ENCODE results near the gene DUSP11. TPM values are rescaled to one million over a fixed set of nuclear protein-coding genes. Genes with fewer than 3 reads are reported as not detected.
A peak's percentile ranks its signal among the peaks of the same experiment; 100 is the strongest.

Gene DUSP11
- total and polyA plus RNA-seq, 4 experiments from 2014 or later, result 45.5 to 80.5 (median 53.6) TPM

- Mint-ChIP-seq H3K4me3 (no peak overlapping the region), H3K4me1 (peaks cover 18 to 33% (median 24%) of the 10 kb centered on the region in 4 donors), H3K36me3 (peaks cover 0 to 4% of the 10 kb centered on the region in 2 donors), H3K9me3 (no peaks in the 10 kb centered on the region), H3K27ac (peak overlapping the region in 2 of 7 donors; percentile 50 to 64), H3K27me3 (peaks cover 0 to 1% of the 10 kb centered on the region in 2 donors)
- H3K4me1 ChIP-seq (ENCODE audit: insufficient read depth, low read length), result peaks cover 27% of the 10 kb centered on the region
- no peak overlapping the region for H3K4me3 ChIP-seq (ENCODE audit: low read length in 2 of 2)
- no peak for DNase-seq
- H3K27me3 ChIP-seq (ENCODE audit: insufficient read depth, low read length), result no peaks in the 10 kb centered on the region
- intact Hi-C loops (cut with micrococcal nuclease), result loop anchor here (10.0 kb wide), 2 partner anchors 319 to 429 kb away; partner anchors contain the start of gene BOLA3
- no peaks in the 10 kb centered on the region for H3K9me3 ChIP-seq (ENCODE audit: control insufficient read depth in 1 of 2, low read length in 2 of 2)
- POLR2A ChIA-PET (ENCODE audit: partially characterized antibody), result interaction anchor here (1.0 kb wide), 1 partner anchor 322 kb away, joined by 3 read pairs; the partner anchor contains the start of gene BOLA3
- H3K27ac ChIP-seq (ENCODE audit: low read depth, low read length), result no peak overlapping the region
- CTCF ChIA-PET (ENCODE audit: partially characterized antibody), result interaction anchor here (0.7 to 9.0 kb wide), 18 partner anchors 10 to 761 kb away, joined by 3 to 114 read pairs (median 7); partner anchors contain the start of genes BOLA3, MOB1A and MTHFD2
- no peaks in the 10 kb centered on the region for H3K36me3 ChIP-seq (ENCODE audit: insufficient read depth, low read length)
Measured at GRCh38 chr2:73825408-73825807, 45.5 kb upstream of the DUSP11 start.

- no peak overlapping the region for H3K27ac ChIP-seq (ENCODE audit: low read depth, low read length)
- intact Hi-C loops (cut with micrococcal nuclease), result loop anchor here (1.0 to 10.0 kb wide), 3 partner anchors 321 to 511 kb away; partner anchors contain the start of gene BOLA3
Measured at GRCh38 chr2:73823916-73824523, 44.1 kb upstream of the DUSP11 start.

DNA sequence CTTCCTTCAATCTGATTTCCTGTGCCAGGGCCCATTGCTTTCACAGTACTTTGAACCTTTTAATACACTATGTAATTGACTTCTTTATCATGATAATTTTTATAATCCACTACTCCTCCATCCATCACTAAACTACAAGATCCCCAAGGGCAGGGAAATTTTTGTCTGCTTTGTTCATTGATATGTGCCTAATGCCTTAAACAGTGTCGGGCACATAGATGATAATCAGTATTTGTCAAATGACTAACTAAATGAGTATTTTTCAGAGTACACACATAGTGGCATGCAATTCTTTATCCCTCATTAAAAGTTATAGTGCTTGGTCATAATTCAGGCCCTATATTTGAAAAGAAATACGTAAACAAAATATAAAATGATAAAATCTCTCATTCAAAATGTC lies 43.5 kb upstream of the DUSP11 start:
- H3K9me3 ChIP-seq (ENCODE audit: control insufficient read depth in 1 of 2, low read length in 2 of 2), result no peaks in the 10 kb centered on the region
- peaks cover 13% of the 10 kb centered on the region for H3K4me1 ChIP-seq (ENCODE audit: insufficient read depth, low read length)
- POLR2A ChIA-PET (ENCODE audit: partially characterized antibody), result interaction anchor here (0.9 to 1.5 kb wide), 5 partner anchors 39 to 382 kb away, joined by 3 to 4 read pairs (median 3); partner anchors contain the start of genes MOB1A and MTHFD2
- Mint-ChIP-seq H3K36me3 (no peaks in the 10 kb centered on the region), H3K4me1 (peaks cover 4 to 13% (median 8%) of the 10 kb centered on the region in 4 donors), H3K4me3 (no peak overlapping the region), H3K9me3 (no peaks in the 10 kb centered on the region), H3K27ac (no peak overlapping the region), H3K27me3 (peaks cover 0 to 3% of the 10 kb centered on the region in 2 donors)
- H3K27me3 ChIP-seq (ENCODE audit: insufficient read depth, low read length), result no peaks in the 10 kb centered on the region
- H3K27ac ChIP-seq (ENCODE audit: low read depth, low read length), result no peak overlapping the region
- CTCF ChIA-PET (ENCODE audit: partially characterized antibody), result interaction anchor here (0.8 to 9.0 kb wide), 33 partner anchors 8 to 709 kb away, joined by 3 to 114 read pairs (median 5); partner anchors contain the start of genes BOLA3, MOB1A, MTHFD2 and TPRKB
- no peaks in the 10 kb centered on the region for H3K36me3 ChIP-seq (ENCODE audit: insufficient read depth, low read length)
- H3K4me3 ChIP-seq (ENCODE audit: low read length in 2 of 2), result no peak overlapping the region
- intact Hi-C loops (cut with micrococcal nuclease), result loop anchor here (10.0 kb wide), 2 partner anchors 321 to 431 kb away; partner anchors contain the start of gene BOLA3
- no peak for DNase-seq

More at GRCh38 chr2:73823916-73824523, 44.1 kb upstream of the DUSP11 start:
- no peak overlapping the region for H3K4me3 ChIP-seq (ENCODE audit: low read length in 2 of 2)
- H3K4me3 Mint-ChIP-seq, result no peak overlapping the region
- peaks cover 0 to 1% of the 10 kb centered on the region in 2 donors for H3K27me3 Mint-ChIP-seq
- H3K9me3 Mint-ChIP-seq, result no peaks in the 10 kb centered on the region
- DNase-seq, result peak; percentile 59 to 67 (median 62)
- H3K36me3 Mint-ChIP-seq, result peaks cover 0 to 3% of the 10 kb centered on the region in 2 donors
- ChIA-PET CTCF (ENCODE audit: partially characterized antibody) (interaction anchor here (0.7 to 9.0 kb wide), 46 partner anchors 9 to 1846 kb away, joined by 3 to 114 read pairs (median 4); partner anchors contain the start of genes BOLA3, MOB1A, MTHFD2 and TPRKB), POLR2A (ENCODE audit: partially characterized antibody) (interaction anchor here (0.9 to 1.5 kb wide), 5 partner anchors 326 to 568 kb away, joined by 3 to 4 read pairs (median 3); partner anchors contain the start of genes MOB1A and MTHFD2)
- no peaks in the 10 kb centered on the region for H3K9me3 ChIP-seq (ENCODE audit: control insufficient read depth in 1 of 2, low read length in 2 of 2)
- no peaks in the 10 kb centered on the region for H3K27me3 ChIP-seq (ENCODE audit: insufficient read depth, low read length)
- peaks cover 8 to 19% (median 13%) of the 10 kb centered on the region in 4 donors for H3K4me1 Mint-ChIP-seq
- no peak overlapping the region for H3K27ac Mint-ChIP-seq
- H3K36me3 ChIP-seq (ENCODE audit: insufficient read depth, low read length), result no peaks in the 10 kb centered on the region
- peaks cover 13% of the 10 kb centered on the region for H3K4me1 ChIP-seq (ENCODE audit: insufficient read depth, low read length)

DNA sequence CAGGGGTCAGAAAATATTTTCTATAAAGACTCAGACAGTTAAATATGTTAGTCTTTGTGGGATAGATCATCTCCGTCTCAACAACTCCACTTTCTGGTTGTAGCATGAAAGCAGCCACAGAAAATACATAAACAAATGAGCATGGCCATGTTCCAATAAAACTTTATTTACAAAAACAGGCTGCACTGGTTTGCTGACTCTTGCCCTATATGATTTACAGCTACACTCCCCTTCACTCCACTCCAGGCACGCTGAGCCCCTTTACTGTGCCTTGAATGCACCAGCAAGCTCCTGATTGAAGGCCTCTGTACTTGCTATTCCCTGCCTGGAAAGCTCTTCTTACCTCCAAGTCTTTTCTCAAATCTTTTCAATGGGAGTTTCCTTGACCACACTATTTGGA lies 43.1 kb upstream of the DUSP11 start:
- intact Hi-C loops (cut with micrococcal nuclease), result loop anchor here (10.0 kb wide), 2 partner anchors 322 to 432 kb away; partner anchors contain the start of gene BOLA3
- Mint-ChIP-seq H3K27ac (no peak overlapping the region), H3K27me3 (peaks cover 0 to 3% of the 10 kb centered on the region in 2 donors), H3K4me1 (peaks cover 4 to 12% (median 7%) of the 10 kb centered on the region in 4 donors), H3K4me3 (peak overlapping the region in 1 of 8 donors; percentile 24), H3K9me3 (no peaks in the 10 kb centered on the region), H3K36me3 (no peaks in the 10 kb centered on the region)
- no peak overlapping the region for H3K27ac ChIP-seq (ENCODE audit: low read depth, low read length)
- ChIA-PET POLR2A (ENCODE audit: partially characterized antibody) (interaction anchor here (1.3 to 1.5 kb wide), 2 partner anchors 39 to 376 kb away, joined by 3 read pairs; partner anchors contain the start of gene MTHFD2), CTCF (ENCODE audit: partially characterized antibody) (interaction anchor here (0.8 to 9.0 kb wide), 12 partner anchors 8 to 722 kb away, joined by 3 to 114 read pairs (median 6); partner anchors contain the start of genes BOLA3 and MOB1A)
- no peak for DNase-seq
- no peaks in the 10 kb centered on the region for H3K27me3 ChIP-seq (ENCODE audit: insufficient read depth, low read length)
- no peaks in the 10 kb centered on the region for H3K9me3 ChIP-seq (ENCODE audit: control insufficient read depth in 1 of 2, low read length in 2 of 2)
- H3K4me3 ChIP-seq (ENCODE audit: low read length in 2 of 2), result no peak overlapping the region
- H3K36me3 ChIP-seq (ENCODE audit: insufficient read depth, low read length), result no peaks in the 10 kb centered on the region
- peaks cover 8% of the 10 kb centered on the region for H3K4me1 ChIP-seq (ENCODE audit: insufficient read depth, low read length)

- Histone ChIP-seq H3K4me3 (ENCODE audit: low read length in 2 of 2) (no peak overlapping the region), H3K27me3 (ENCODE audit: insufficient read depth, low read length) (no peaks in the 10 kb centered on the region), H3K36me3 (ENCODE audit: insufficient read depth, low read length) (no peaks in the 10 kb centered on the region), H3K9me3 (ENCODE audit: control insufficient read depth in 1 of 2, low read length in 2 of 2) (no peaks in the 10 kb centered on the region), H3K27ac (ENCODE audit: low read depth, low read length) (no peak overlapping the region), H3K4me1 (ENCODE audit: insufficient read depth, low read length) (peaks cover 1% of the 10 kb centered on the region)
- Mint-ChIP-seq H3K4me1 (peaks cover 0 to 6% (median 2%) of the 10 kb centered on the region in 4 donors), H3K27ac (no peak overlapping the region), H3K9me3 (no peaks in the 10 kb centered on the region), H3K36me3 (no peaks in the 10 kb centered on the region), H3K4me3 (no peak overlapping the region), H3K27me3 (peaks cover 0 to 3% of the 10 kb centered on the region in 2 donors)
- ChIA-PET POLR2A (ENCODE audit: partially characterized antibody) (interaction anchor here (1.3 kb wide), 1 partner anchor 40 kb away, joined by 3 read pairs; no protein-coding TSS in a partner anchor), CTCF (ENCODE audit: partially characterized antibody) (interaction anchor here (1.0 to 9.0 kb wide), 7 partner anchors 11 to 723 kb away, joined by 3 to 114 read pairs (median 5); partner anchors contain the start of gene BOLA3)
- no peak for DNase-seq
- intact Hi-C loops (cut with micrococcal nuclease), result loop anchor here (10.0 kb wide), 2 partner anchors 323 to 433 kb away; partner anchors contain the start of gene BOLA3
Measured at GRCh38 chr2:73822276-73822675, 42.4 kb upstream of the DUSP11 start.

- Mint-ChIP-seq H3K9me3 (no peaks in the 10 kb centered on the region), H3K4me1 (peaks cover 0 to 4% (median 2%) of the 10 kb centered on the region in 4 donors), H3K27me3 (peaks cover 0 to 3% of the 10 kb centered on the region in 2 donors), H3K4me3 (no peak overlapping the region), H3K36me3 (no peaks in the 10 kb centered on the region), H3K27ac (no peak overlapping the region)
- no peaks in the 10 kb centered on the region for H3K36me3 ChIP-seq (ENCODE audit: insufficient read depth, low read length)
- no peaks in the 10 kb centered on the region for H3K9me3 ChIP-seq (ENCODE audit: control insufficient read depth in 1 of 2, low read length in 2 of 2)
- ChIA-PET POLR2A (ENCODE audit: partially characterized antibody) (no interaction called here), CTCF (ENCODE audit: partially characterized antibody) (interaction anchor here (1.0 to 9.0 kb wide), 4 partner anchors 10 to 514 kb away, joined by 4 to 114 read pairs (median 46); partner anchors contain the start of gene BOLA3)
- no peaks in the 10 kb centered on the region for H3K4me1 ChIP-seq (ENCODE audit: insufficient read depth, low read length)
- no peak for DNase-seq
- intact Hi-C loops (cut with micrococcal nuclease), result loop anchor here (10.0 kb wide), 2 partner anchors 323 to 433 kb away; partner anchors contain the start of gene BOLA3
- no peak overlapping the region for H3K27ac ChIP-seq (ENCODE audit: low read depth, low read length)
- no peak overlapping the region for H3K4me3 ChIP-seq (ENCODE audit: low read length in 2 of 2)
- no peaks in the 10 kb centered on the region for H3K27me3 ChIP-seq (ENCODE audit: insufficient read depth, low read length)
Measured at GRCh38 chr2:73821669-73822068, 41.8 kb upstream of the DUSP11 start.

All from CD4-positive, alpha-beta memory T cell (primary cell).